CMK (cell line): Measurements from ENCODE around the gene FHOD3.

ENCODE experiments used
- DNase-seq: peaks from one replicate; pipeline ENCODE4 v3.0.0-alpha.2; 2010; ENCODE audit warnings: low read depth

FHOD3 gene

GRCh38 chr18:36633961-36634412 is 336.5 kb downstream of the FHOD3 start:
- DNase-seq, result no peak

GRCh38 chr18:36634573-36635216 is 337.2 kb downstream of the FHOD3 start:
- no peak for DNase-seq

DNA sequence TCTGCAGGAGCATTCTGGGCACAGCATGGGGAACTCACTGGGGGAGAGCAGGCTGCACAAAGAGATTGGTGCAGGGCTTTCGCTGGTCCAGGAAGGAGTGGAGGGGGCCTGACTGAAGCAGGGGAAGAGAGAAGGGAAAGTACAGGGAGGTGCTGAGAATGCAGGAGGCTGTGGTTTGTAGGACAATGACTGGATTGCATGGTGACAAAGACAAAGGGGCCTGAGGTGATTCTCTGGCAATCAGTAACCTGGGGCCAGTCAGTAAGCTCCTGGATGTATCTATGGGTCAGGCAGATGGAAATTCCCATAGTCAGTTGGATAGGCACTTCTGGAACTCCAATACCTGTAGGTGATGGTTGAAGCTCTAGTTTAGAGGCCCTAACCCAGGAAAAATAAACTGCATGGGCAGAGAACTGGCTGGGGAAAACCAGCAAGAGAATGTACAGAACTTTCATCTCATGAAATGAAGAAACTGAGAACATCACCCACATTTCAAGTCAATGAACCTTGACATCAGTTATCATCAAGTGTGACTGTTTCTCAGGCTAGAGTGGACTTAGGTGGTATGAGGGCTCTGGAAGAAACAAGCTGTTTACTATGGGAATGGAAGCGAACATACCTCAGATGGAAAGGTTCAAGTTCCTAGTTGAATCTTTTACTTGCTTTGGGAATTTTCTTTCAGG is 338.0 kb downstream of the FHOD3 start:
- DNase-seq, result no peak

DNA sequence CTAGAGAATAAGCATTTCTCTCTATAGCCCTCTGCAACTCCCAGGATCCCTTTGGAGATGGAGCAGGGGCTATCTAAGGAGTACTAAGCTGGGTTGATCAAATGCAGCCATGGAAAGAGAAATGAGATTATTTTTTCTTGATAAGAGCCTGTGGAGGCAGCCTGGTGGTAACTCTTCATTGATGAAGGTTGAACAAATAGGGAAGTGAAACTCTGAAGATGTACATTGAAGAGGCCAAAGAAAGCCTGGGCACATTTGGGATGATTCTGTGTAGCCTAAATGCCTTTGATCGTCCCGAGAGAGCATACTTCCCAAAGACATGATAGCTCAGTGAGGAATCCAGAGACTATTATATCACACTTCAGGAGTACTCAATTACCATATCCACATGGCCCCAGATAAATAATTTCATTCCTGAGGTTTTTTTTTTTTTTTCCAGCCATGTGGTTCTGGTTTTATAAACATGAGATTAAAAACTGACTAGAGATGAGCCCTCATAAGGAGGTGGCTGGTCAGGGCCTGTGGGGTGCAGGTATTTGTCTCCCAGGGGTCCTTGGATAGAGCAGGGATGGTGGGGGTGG is 338.8 kb downstream of the FHOD3 start:
- no peak for DNase-seq

- DNase-seq, result no peak
Measured at GRCh38 chr18:36638224-36638623, 340.7 kb downstream of the FHOD3 start.

DNA sequence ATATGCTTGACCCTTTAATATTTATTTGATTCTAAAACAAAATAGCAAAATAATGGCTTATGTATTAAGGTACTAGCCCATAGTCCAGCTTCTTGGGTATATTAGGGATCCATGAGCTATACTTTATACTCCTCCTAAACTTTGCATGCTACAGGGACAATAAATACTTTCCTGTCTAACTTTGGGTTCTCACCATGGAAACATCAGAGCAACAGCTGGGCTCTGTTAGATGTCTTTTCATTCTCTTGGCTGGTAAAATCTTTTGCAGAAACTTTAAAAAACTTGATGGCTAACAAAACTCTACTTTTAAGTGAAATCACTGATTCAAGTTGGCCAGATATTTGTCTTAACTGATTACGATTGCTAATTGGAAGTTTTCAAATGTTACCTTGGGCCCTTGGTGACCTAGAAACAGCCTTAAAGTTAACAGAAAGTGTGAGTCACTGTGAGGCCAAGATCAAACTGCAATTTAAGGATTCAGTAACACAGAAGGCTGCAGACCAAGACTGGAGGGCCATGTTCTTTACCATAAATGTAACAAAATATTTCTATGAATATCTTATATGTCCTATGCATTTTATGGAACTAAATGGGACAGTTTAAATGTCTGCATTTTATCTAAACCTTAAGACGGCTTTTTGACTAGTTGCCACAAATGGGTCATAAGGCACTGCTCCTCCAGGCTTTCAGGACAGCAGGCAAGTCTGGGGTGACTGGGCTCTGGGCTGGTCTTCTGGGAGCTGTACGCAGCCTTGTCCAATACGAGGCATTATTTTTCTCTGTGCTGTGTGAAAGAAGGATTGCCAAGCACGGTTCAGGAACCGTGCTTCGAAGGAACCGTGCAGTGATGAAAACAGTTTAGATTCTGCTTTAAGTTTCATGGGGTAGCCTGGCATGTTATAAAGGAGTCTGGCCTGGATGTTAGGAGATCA is 342.8 kb downstream of the FHOD3 start:
- DNase-seq, result no peak

DNA sequence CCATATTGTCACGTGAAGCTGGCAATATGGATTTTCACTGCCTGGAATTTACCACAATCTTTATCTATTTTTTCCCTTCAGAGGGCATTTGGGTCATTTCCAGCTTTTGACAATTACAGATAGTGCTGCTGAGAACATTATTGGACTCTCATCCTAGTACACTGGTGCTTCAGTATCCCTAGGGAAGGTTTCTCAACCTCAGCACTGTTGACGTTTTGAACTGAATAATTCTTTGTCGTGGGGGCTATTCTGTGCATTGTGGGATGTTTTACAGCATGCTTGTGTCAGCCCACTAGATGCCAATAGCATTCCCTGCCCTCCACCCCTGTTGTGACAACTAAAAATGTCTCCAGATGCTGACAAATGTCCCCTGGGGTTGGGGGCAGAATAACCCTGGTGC is 345.5 kb downstream of the FHOD3 start:
- DNase-seq, result no peak

DNA sequence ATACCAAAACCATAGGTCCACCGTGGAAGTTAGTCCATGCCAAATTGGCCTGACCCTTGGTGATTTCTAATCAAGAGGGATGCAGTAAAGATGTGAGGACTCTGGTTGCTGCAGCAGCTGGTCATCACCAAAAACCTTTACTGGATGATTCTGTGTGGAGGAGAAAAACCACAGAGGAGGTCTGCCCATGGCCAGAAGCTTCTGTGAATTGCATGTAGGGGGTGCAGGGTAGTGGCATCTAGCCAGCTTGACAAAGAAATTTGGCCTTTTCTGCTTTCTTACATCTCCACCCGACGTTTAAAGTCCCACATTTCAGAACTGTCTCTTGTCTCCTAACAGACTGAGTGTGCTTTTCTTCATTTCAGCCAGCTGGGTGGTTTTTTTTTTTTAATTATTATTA is 351.3 kb downstream of the FHOD3 start:
- no peak for DNase-seq

DNA sequence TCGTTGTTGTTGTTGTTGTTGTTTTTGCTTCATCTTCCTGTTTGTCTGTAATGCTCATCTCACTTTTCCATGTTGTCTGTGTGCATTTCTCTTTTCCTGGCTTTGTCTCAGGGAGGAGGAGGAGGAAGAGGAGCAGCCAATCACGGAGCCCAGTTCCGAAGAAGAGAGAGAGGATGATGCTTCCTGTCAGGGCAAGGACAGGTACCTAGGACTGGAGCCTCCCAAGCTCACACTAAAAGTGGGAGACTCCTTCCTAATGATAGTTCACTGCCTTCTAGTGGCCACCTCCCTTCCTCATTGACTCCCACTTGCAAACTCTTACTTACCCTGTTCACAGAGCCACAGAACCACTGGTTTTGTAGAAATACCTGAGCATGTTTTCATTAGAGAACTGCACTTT is 351.7 kb downstream of the FHOD3 start:
- DNase-seq, result no peak

DNA sequence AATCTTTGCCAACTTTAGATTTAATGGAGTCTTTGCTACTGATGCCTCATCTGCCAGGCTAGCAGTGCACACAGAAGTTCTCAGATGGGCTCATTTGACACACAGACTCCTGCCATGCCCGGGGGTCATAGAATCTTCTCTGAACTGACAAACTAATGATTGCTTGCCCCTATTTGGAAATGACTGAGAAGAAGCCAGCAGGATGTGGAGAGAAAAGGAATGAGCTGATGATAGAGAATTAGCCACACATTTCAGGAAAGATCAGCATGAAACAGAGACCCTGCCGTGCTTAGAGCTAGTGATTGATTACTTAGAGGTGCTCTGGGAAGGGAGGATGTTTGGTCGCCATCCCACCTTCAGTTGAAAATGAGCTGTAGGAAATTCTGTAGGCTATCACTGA is 352.8 kb downstream of the FHOD3 start:
- no peak for DNase-seq

DNA sequence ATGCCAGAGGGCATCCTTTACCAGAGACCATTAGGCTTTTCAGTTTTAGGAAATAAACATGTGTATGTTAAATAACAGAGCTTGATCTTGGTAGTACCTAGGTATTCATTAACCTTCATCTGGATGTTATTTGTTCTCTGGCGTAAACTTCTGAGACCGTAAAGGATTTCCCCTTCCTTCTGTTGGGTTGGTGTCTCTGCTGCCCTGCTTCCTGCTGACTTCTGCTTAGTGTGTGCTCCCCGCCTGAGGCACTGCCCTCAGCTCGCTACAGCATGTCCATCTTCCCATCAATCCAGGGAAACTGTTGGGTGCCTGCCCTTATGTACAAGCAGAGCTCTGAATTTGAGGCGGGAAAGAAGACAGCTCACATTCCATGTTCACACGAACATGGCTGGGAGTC is 353.4 kb downstream of the FHOD3 start:
- DNase-seq, result no peak

DNA sequence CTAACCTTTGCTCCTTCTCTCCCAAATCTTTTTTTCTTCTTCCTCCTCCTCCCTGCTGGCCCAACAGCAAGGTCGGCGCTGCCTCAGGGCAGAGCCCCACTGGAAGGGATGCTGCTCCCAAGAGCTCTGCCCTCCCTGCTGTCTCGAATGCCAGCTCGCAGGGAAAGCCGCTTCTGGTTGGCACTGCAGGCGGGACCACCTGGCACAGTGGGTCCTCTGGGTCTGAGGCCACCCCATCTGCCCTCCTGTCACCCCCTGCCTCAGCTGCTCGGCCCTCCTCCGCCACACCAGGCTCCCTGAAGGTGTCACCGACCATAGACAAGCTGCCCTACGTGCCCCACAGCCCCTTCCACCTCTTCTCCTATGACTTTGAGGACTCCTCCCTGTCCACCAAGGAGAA is 355.0 kb downstream of the FHOD3 start:
- DNase-seq, result no peak

GRCh38 chr18:36653141-36653869 is 355.8 kb downstream of the FHOD3 start:
- DNase-seq, result no peak

DNA sequence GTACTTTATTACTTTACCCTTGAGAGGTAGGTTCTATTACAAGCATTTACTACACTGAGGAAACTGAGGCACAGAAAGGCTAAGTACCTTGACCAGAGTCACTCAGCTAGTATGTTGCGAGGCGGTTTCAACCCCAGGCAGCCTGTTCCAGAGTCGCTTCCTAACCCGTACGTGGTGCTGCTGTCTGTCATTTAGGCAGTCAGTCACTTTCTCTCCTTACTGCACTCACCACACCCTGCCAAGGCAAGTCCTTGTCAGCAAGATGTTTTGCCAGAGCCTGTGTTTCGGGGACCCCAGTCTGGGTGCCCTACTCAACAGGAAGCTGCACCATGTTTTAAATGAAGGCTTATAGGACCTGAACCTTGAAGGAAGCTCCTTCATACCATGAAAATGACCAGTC is 356.4 kb downstream of the FHOD3 start:
- DNase-seq, result no peak

GRCh38 chr18:36655074-36655473 is 357.6 kb downstream of the FHOD3 start:
- no peak for DNase-seq

DNA sequence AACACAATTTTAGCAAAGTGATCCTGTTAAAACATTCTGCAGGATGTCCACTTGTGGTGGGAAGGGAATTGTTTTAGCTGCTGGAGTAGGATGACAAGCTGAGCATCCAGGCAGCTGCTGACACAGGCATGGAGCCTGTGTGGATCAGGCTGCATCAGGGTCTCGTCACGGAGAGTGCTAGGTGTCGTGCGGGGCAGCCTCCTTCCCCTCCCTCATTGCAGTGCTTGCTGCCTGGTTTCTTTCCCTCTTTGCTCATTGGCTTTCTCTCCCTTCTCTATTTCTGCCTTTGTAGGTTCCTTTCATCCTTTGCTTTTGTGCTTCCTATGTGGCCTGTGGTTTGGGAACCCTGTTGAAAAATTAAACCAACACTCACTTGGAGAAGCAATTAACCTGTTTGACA is 358.4 kb downstream of the FHOD3 start:
- DNase-seq, result no peak

DNA sequence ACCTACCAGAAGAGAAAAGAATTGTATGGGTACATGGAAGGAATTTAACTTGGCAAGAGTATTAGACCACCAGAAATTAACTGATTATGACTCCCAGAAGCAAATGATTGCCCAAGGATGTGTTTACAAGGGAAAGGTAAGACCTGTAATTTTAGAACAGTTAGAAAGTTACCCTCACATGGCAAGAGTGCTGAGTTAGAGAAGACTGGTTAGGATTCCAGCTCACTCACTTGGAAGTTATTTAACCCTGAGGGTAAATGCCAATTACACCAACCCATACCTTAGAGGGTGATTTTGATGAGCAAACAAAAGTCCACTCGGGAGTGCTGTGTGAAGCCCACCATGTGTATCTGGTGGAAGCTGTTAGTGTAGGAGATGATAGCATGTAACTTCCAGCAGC is 361.1 kb downstream of the FHOD3 start:
- DNase-seq, result no peak

GRCh38 chr18:36660311-36660710 is 362.8 kb downstream of the FHOD3 start:
- DNase-seq, result no peak

GRCh38 chr18:36661999-36662398 is 364.5 kb downstream of the FHOD3 start:
- no peak for DNase-seq

DNA sequence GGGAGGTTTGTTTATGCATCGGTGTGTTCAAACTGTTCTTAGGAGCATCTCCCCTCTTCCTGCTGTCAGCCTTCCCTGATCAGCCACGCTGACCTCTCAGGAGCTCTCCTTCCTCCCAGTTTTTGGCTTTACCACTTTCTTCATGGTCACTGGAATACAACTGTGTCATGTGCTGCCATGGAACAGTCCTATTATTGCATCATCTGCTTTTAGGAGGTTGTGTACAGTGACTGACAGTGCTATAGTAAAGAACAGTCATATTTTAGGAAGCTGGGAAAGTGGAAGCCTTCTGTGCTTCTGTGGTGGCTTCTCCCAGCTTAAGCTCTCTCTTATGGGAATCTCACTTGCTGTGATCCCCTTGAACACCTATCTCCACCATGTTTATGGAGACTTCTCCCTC is 365.8 kb downstream of the FHOD3 start:
- no peak for DNase-seq

DNA sequence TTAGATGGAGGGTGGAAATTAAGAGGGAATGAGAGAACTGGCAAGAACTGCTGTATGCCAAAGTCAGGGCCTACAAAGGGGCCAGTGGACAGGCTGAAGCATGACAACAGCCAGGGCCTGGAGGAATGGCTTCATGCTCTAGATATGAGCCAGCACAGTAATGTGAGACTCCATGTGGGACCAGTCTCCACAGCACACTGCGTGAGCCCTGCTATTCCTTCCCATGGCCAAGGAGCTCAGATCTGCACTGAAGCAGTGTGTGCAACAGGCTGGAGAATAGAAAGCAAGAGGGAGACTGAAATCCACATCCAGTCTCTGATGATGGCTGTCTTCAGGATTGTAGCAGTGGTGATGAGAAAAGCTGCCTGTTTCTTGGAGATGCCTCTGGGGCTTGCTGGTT is 368.4 kb downstream of the FHOD3 start:
- DNase-seq, result no peak

DNA sequence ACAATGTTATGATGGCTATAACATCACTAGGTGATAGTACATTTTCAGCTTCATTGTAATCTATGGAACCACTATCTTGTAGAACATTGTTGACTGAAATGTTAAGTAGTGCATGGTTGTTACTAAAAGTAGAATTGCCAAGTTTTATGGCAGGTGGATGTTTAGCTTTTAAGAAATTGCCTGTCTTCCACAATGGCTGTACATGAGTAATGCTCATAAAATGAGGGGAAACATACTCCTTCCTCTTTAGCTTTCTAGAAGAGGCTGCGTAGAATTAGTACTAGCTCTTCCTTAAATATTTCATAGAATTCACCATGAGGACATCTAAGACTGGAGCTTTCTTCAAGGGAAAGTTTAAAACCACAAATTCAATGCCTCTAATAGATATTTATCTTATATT is 370.3 kb downstream of the FHOD3 start:
- DNase-seq, result no peak
